HG02852 (cell line): ENCODE data around the gene TRIM74.
A peak's percentile ranks its signal among the peaks of the same experiment; 100 is the strongest.
"Not testable (repeated sequence)": the region's sequence is repeated elsewhere in the genome, so short reads cannot be mapped to it uniquely, and the experiment has no call there.

ENCODE experiments used
- ATAC-seq: cut with Tn5 transposase; IDR thresholded peaks from one replicate; pipeline ENCODE4 v1.9.1; 2021; ENCODE audit warnings: mild to moderate bottlenecking, moderate library complexity; ENCODE audit not compliant: unreplicated experiment

TRIM74 gene

DNA sequence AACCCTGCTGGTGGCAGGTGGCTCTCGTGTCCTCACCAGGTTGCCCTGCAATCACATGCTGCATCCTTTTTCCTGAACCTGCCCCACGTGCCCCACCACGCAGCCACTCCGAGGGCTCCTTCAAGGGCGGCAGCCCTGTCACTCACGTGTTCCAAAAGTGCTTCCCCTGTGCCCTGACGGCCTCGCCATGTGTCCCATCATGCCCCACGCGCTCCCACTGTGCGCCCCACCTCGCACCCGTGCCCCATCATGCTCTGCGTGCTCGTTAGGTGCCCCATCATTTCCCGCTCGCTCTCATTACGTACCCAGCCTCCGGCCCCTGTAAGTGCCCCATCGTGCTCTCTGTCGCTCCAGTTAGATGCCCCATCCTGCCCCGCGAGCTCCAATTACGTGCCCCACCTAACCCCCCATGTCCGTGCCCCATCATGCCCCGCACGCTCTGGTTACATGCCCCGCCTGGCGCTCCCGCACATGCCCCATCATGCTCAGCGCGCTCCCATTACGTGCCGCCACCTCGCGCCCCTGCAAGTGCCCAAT lies at the start of gene TRIM74:
Gene TRIM74, minus strand, starts transcription at position 487 of the 537 bp plus-strand sequence. CDS start 3,309 bp downstream, outside the sequence.
- ATAC-seq, result not testable (repeated sequence)

DNA sequence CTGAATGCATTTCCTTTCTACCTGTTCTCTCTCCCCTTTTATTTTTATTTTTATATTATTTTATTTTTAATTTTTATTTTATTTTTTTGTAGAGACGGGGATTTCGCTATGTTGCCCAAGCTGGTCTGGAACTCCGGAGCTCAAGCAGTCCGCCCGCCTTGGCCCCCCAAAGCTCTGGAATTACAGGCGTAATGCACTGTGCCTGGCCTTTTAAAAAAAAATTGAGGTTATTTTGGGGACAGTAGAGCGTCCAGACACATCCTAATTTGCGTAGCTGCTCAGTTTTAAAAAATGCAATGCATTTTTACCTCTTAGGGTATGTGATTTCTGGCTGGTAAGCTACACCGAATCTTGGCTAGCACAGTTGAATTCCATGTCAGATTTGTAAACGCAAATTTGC lies 37.2 kb upstream of the TRIM74 start:
- ATAC-seq, result not testable (repeated sequence)

DNA sequence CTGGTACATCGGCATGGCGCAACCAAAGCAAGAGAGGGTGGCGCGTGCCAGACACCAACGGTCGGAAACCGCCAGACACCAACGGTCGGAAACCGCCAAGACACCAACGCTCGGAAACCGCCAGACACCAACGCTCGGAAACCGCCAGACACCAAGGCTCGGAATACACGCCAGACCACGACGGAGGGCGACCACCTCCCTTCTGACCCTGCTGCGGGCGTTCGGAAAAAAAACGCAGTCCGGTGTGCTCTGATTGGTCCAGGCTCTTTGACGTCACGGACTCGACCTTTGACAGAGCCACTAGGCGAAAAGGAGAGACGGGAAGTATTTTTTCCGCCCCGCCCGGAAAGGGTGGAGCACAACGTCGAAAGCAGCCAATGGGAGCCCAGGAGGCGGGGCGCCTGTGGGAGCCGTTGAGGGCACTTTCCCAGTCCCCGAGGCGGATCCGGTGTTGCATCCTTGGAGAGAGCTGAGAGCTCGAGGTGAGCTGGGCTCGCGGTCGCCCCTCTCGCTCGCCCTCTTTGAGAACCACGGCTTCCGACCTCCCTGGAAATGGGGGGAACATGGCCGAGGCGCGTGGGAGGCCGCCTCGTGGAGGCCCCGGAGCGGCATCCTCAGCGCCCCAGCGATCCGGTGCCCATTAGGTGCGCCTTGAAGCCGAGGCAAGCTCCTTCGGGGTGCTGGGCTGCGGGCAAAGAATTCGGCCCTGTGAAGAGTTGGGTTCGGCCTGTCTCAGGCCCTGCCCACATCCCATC lies 36.6 kb upstream of the TRIM74 start:
- ATAC-seq, result peak; percentile 77

DNA sequence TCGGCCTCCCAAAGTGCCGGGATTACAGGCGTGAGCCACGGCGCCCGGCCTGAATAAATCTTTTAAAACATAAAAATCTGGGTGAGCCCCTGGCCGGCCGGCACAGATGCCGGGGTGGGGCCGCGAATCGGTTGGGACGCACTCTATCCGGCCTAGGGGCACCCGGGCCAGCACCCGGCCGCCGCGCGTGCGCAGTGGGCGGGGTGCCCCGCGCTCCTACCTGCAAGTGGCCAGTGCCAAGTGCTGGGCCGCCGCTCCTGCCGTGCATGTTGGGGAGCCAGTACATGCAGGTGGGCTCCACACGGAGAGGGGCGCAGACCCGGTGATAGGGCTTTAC lies 36.1 kb upstream of the TRIM74 start:
- ATAC-seq, result peak; percentile 60

- not testable (repeated sequence) for ATAC-seq
These were observed 28.7 kb upstream of the TRIM74 start for GRCh38 chr7:72997887-72998468.

- ATAC-seq, result not testable (repeated sequence)
These were observed 28.2 kb upstream of the TRIM74 start for GRCh38 chr7:72997447-72997846.

DNA sequence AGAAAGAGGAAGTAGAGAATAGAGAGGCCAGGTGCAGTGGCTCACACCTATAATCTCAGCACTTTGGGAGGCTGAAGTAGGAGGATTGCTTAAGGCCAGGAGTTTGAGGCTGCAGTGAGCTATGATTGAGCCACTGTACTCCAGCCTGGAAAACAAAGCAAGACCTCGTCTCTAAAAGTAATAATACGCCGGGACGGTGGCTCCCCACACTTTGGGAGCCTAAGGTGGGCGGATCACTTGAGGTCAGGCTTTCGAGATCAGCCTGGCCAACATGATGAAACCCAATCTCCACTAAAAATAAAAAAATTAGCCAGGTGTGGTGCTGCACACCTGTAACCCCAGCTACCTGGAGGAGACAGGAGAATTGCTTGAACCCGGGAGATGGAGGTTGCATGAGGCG lies 26.2 kb upstream of the TRIM74 start:
- not testable (repeated sequence) for ATAC-seq

- not testable (repeated sequence) for ATAC-seq
These were observed 21.1 kb upstream of the TRIM74 start for GRCh38 chr7:72990146-72990913.

DNA sequence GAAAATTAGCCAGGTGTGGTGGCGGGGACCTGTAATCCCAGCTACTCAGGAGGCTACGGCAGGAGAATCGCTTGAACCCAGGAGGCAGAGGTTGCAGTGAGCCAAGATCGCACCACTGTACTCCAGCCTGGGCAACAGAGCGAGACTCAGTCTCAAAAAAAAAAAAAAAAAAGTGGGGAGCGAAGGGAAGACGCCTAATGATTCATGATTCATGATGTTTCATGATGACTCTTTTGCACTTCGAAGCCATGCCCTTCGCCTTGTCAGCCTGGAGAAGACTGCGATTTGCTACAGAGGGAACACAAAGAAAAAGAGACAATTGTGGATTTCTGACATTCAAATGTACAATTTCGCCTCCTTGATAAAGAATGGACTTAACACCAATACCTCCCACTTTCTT lies 12.8 kb upstream of the TRIM74 start:
- not testable (repeated sequence) for ATAC-seq

- not testable (repeated sequence) for ATAC-seq
These were observed 11.1 kb upstream of the TRIM74 start for GRCh38 chr7:72980382-72980781.

GRCh38 chr7:72976434-72976833 lies 7.2 kb upstream of the TRIM74 start:
- ATAC-seq, result not testable (repeated sequence)

DNA sequence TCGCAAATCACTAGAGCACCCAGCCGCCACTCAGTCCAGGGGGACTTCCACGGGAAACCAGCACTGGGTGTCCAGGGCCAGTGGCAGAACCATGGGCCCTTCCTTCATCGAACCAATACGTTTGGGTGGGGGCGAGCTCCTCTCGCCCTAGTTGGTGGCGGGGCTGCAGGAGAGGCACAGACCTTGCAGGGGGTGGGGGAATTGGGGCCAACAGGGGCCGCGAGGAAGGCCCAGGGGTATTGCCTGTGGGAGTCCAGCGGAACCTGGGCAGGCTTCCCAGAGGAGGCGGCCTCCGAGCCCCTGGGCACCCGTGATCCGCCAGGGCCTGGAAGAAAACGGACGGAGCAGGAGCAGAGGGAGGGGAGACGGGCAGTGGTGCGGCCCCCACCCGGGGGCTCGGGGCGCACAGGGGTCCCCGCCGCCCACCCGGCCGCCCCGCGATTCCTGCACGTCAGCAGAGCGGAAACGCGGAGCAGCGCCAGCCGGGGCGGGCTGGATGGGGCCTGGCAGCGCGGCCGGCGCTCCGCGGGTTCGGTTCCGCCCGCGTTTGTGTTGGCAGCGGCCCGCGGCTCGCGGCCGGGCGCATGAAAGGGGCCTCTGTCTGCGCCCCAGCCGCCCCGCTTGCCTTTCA lies 6.5 kb upstream of the TRIM74 start:
- not testable (repeated sequence) for ATAC-seq

- ATAC-seq, result not testable (repeated sequence)
These were observed 5.5 kb upstream of the TRIM74 start for GRCh38 chr7:72974781-72975180.

- not testable (repeated sequence) for ATAC-seq
These were observed 2.2 kb upstream of the TRIM74 start for GRCh38 chr7:72971505-72971904.

DNA sequence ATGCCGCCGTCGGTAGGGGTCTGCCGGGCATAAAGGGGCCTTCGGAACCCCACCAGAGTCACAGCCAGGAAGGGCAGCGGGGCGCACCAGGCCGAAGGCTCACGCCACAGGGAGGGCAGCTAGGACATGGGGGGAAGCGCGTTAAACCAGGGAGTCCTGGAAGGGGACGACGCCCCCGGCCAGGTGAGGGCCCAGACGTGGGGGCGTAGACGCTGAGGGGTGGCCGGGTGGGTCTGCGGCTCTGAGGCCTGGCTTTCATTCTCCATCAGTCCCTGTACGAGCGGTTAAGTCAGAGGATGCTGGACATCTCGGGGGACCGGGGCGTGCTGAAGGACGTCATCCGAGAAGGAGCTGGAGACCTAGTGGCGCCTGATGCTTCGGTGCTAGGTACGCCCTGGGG lies 422 bp upstream of the TRIM74 start:
- not testable (repeated sequence) for ATAC-seq

DNA sequence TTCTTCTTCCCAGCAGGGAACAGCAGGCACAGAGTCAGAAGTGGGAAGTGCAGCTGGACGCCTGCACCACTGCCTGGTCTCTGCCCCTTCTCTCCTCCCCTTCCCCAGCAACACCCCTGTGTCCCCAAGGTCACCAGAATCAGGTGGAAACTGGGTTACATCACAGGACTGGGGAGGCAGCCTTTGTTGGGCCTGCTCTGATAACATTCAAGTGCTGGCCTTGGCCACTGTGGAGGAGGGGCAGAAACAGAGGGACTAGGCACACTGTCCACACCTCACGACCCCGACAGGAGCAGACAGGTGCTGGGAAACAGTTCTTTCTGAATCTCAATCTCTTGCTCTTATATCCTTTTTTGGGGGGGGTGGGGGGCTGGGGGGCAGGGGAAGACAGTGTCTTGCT lies 2.4 kb downstream of the TRIM74 start:
- ATAC-seq, result not testable (repeated sequence)

DNA sequence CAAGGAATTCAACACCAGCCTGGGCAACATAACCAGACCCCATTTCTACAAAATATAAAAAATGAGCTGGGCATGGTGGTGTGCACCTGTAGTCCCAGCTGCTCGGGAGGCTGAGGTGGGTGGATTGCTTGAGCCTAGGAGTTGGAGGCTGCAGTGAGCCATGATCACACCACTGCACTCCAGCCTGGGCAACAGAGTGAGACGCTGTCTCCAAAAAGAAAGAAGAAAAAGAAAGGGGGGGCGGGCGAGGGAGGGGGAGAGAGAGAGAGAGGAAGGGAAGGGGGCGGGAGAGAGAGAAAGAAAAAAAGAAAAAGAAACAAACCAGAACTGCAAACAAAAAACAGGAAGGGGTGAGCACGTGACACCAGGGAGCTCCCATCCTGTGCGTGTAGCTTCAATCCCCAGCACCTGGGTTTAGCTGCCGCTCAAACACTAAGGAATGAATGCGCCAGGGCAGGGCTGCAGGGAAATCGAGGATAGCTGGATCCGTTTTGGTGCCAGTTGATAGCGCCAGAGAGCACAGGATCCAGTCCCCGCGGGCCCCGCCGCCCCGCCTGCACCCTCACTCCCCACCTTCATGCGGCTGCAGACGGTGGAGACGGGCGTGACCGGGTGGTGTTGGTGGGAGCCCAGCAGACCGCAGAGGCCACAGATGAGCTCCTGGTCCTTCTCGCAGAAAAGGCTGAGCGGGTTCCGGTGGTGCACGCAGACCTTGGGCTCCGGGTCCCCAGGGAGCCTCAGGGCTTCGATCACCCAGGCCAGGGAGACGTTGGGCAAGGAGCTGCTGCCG lies 3.9 kb downstream of the TRIM74 start:
- ATAC-seq, result peak; percentile 67

DNA sequence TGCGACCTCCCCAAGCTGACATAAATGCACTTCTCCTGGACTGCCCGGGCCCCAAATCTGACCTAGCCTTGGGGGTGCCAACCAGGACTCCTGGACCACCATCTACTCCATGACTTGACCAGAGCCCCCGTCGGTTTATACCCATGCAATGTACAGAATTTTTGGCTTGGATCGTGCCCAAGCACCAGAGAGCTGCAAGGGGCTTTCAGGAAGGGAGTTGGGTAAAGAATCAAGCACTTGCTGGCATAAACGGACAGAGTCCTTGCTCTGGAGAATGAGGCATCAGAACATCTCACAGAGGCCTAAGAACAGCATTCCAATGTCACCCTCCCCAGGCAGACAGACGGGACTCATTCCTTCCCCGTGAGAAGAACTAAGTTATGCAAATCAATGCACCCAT lies 6.2 kb downstream of the TRIM74 start:
- ATAC-seq, result not testable (repeated sequence)

- not testable (repeated sequence) for ATAC-seq
These were observed 8.0 kb downstream of the TRIM74 start for GRCh38 chr7:72961346-72961650.

- not testable (repeated sequence) for ATAC-seq
These were observed 8.5 kb downstream of the TRIM74 start for GRCh38 chr7:72960626-72961345.
